OCI-LY1 (cell line): ENCODE data around the gene MXD1.

Experiments used
- H2AFZ ChIP-seq: fragments of 200-600 bp; sonication (generic), shearing (Covaris generic); 2 replicates; pipeline ENCODE4 v1.6.0; 2014; ENCODE audit warnings: antibody characterized with exemption, mild to moderate bottlenecking, low read length
- H3F3A ChIP-seq: fragments of 200-600 bp; sonication (generic), shearing (Covaris generic); 2 replicates; pipeline ENCODE4 v1.6.0; 2014; ENCODE audit warnings: mild to moderate bottlenecking, antibody characterized with exemption, low read length, moderate library complexity; ENCODE audit not compliant: insufficient read depth
- H3K27ac ChIP-seq: fragments of 200-600 bp; sonication (generic); 2 replicates; pipeline ENCODE4 v1.5.1; 2014; ENCODE audit warnings: low read length, mixed run types, mild to moderate bottlenecking, low read depth; ENCODE audit not compliant: poor library complexity, severe bottlenecking
- H3K27me3 ChIP-seq: fragments of 200-600 bp; sonication (generic); 2 replicates; pipeline ENCODE4 v1.6.0; 2014; ENCODE audit warnings: antibody characterized with exemption, mild to moderate bottlenecking, low read length, moderate library complexity; ENCODE audit not compliant: insufficient read depth
- H3K36me3 ChIP-seq: fragments of 200-600 bp; sonication (generic); 2 replicates; pipeline ENCODE4 v1.6.1; 2014; ENCODE audit warnings: mild to moderate bottlenecking, antibody characterized with exemption, low read length, moderate library complexity, mixed read lengths; ENCODE audit not compliant: insufficient read depth
- H3K4me1 ChIP-seq: fragments of 200-600 bp; sonication (generic); 2 replicates; pipeline ENCODE4 v1.5.1; 2014; ENCODE audit warnings: mild to moderate bottlenecking, low read length, moderate library complexity; ENCODE audit not compliant: insufficient read depth, severe bottlenecking
- H3K4me2 ChIP-seq: fragments of 200-600 bp; sonication (generic), shearing (Covaris generic); 2 replicates; pipeline ENCODE4 v1.6.1; 2014; ENCODE audit warnings: low read length
- H3K4me3 ChIP-seq: fragments of 200-600 bp; sonication (generic); 2 replicates; pipeline ENCODE4 v1.5.1; 2014; ENCODE audit warnings: low read length, low read depth, mild to moderate bottlenecking, mixed read lengths; ENCODE audit not compliant: poor library complexity, severe bottlenecking
- H3K79me2 ChIP-seq: fragments of 200-600 bp; shearing (Covaris generic); 2 replicates; pipeline ENCODE4 v1.6.1; 2016; ENCODE audit warnings: mixed run types, low read length, mixed read lengths; ENCODE audit not compliant: insufficient read depth
- H3K9ac ChIP-seq: fragments of 200-600 bp; sonication (generic), shearing (Covaris generic); 2 replicates; pipeline ENCODE4 v1.6.1; 2014; ENCODE audit warnings: mild to moderate bottlenecking, low read length, mixed read lengths
- H3K9me2 ChIP-seq: fragments of 200-600 bp; sonication (generic), shearing (Covaris generic); 2 replicates; pipeline ENCODE4 v1.6.1; 2014; ENCODE audit warnings: low read depth, mild to moderate bottlenecking, low read length, mixed read lengths
- H3K9me3 ChIP-seq: fragments of 200-600 bp; shearing (Covaris generic); 2 replicates; pipeline ENCODE4 v1.6.1; 2014; ENCODE audit warnings: low read length, mixed read lengths
- H4K20me1 ChIP-seq: fragments of 200-600 bp; sonication (generic), shearing (Covaris generic); 2 replicates; pipeline ENCODE4 v1.6.0; 2016; ENCODE audit warnings: mild to moderate bottlenecking, low read length; ENCODE audit not compliant: insufficient read depth
- EZH2 ChIP-seq: fragments of 200-600 bp; sonication (generic), shearing (Covaris generic); IDR thresholded peaks from 2 replicates; pipeline ENCODE4 v1.8.0; 2017; ENCODE audit warnings: borderline replicate concordance, mixed run types, mild to moderate bottlenecking, antibody characterized with exemption, low read length, moderate library complexity, mixed read lengths
- TF ChIP-seq, protein P1 (sequence below): fragments of 200-600 bp; sonication (generic), shearing (Covaris generic); IDR thresholded peaks from 2 replicates; pipeline ENCODE4 v1.5.1; 2017; ENCODE audit warnings: mild to moderate bottlenecking, antibody characterized with exemption, low read length, moderate library complexity, mixed read lengths

MXD1 gene

DNA sequence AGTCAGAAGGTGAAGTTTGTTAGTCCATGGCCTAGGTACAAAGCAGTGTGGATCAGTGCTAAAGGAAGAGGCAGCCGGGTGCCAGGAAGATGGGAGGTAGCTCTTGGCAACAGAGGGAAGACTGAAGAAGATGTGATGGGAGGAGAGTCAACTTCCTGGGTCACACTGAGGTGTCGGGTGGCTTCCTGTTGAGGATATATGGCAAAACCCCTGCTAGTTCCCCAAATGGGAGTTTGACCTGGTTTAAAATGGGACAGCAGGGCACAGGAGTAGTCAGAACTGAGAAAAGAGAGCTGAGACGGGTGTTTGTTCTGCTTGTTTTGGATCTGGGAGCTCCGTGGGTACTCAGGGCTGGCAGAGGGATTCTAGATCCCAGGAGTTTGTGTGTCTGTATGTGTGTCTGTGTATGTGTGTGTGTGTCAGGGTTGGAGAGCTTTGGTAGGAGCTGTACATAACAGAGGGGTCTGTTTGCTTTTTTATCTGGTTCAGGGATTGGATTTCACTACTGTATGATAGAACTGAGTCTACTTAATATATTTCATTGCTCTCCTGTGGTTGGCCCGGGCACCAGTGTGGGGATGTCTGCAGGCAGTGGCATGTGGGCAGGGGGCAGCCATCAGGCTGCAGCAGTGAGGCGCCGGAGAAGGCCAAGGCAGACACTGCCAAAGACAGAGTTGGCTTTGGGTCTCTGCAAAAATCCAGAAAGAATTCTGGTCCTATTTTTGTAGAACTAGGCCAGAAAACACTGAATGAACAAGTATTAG lies 17.1 kb downstream of the MXD1 start:
- no peak overlapping the region for H3K9ac ChIP-seq
- no peak overlapping the region for H3K4me3 ChIP-seq
- H3F3A ChIP-seq: no peaks in the 10 kb centered on the region
- H3K4me1 ChIP-seq: no peaks in the 10 kb centered on the region
- H3K4me2 ChIP-seq: no peak overlapping the region
- H3K9me2 ChIP-seq: no peaks in the 10 kb centered on the region
- H4K20me1 ChIP-seq: no peaks in the 10 kb centered on the region
- no peaks in the 10 kb centered on the region for H3K27me3 ChIP-seq
- no peaks in the 10 kb centered on the region for H3K9me3 ChIP-seq
- H3K36me3 ChIP-seq: peaks cover 55% of the 10 kb centered on the region
- TF ChIP-seq EZH2: no peak
- TF ChIP-seq, protein P1, sequence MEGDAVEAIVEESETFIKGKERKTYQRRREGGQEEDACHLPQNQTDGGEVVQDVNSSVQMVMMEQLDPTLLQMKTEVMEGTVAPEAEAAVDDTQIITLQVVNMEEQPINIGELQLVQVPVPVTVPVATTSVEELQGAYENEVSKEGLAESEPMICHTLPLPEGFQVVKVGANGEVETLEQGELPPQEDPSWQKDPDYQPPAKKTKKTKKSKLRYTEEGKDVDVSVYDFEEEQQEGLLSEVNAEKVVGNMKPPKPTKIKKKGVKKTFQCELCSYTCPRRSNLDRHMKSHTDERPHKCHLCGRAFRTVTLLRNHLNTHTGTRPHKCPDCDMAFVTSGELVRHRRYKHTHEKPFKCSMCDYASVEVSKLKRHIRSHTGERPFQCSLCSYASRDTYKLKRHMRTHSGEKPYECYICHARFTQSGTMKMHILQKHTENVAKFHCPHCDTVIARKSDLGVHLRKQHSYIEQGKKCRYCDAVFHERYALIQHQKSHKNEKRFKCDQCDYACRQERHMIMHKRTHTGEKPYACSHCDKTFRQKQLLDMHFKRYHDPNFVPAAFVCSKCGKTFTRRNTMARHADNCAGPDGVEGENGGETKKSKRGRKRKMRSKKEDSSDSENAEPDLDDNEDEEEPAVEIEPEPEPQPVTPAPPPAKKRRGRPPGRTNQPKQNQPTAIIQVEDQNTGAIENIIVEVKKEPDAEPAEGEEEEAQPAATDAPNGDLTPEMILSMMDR: no peak
- no peak overlapping the region for H3K27ac ChIP-seq
- H2AFZ ChIP-seq: no peak overlapping the region
- H3K79me2 ChIP-seq: no peaks in the 10 kb centered on the region

DNA sequence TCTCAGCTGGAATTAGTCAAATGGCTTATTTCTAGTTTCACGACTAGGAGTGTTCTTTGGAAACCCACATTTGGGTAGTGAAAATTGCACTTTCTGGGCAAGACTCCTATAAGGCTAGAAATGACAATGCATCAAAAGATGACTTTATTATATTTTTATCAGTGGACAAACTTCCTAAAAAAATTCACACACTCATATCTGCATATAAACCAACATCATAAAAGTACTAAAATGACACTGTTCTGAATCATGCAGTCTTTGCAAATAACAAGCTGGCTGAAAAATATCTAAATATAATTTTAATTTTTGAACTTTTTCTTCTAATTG lies 17.6 kb downstream of the MXD1 start:
- no peaks in the 10 kb centered on the region for H3K79me2 ChIP-seq
- H3K9me3 ChIP-seq: no peaks in the 10 kb centered on the region
- H3K4me1 ChIP-seq: no peaks in the 10 kb centered on the region
- no peak overlapping the region for H3K4me3 ChIP-seq
- no peak overlapping the region for H3K27ac ChIP-seq
- H3K9me2 ChIP-seq: no peaks in the 10 kb centered on the region
- no peak overlapping the region for H2AFZ ChIP-seq
- H3K4me2 ChIP-seq: no peak overlapping the region
- H3K9ac ChIP-seq: no peak overlapping the region
- H3F3A ChIP-seq: no peaks in the 10 kb centered on the region
- peaks cover 55% of the 10 kb centered on the region; the same call in 1 of the 2 replicates for H3K36me3 ChIP-seq
- no peak for TF ChIP-seq EZH2
- TF ChIP-seq, protein P1: no peak
- H3K27me3 ChIP-seq: no peaks in the 10 kb centered on the region
- H4K20me1 ChIP-seq: no peaks in the 10 kb centered on the region

DNA sequence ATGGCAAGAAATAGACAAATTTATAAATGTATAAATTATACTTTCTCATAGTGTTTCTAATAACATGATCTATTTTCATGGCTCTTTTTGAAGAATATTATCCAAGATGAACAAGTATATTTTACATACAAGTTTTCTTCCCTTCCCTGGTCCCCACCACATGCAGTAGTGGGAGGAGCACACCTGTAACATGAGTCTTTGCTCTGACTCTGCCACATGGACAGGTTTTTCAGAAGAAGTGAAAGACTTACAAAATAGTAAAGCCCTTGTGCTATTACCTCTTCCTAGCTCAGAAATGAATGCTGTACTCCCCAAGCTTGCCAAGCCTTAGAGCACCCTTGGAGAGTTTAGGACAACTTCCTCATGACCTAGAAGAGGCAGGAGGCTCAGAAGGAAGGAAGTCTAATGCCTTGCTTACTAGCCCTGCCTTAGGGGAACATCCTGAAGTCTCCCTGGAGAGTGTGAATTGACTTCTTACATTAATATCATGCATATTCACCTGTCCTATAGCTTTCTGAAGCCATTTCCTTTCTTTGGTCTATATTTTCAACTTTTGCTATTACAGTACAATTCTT lies 18.4 kb downstream of the MXD1 start:
- H3F3A ChIP-seq: no peaks in the 10 kb centered on the region
- peaks cover 55% of the 10 kb centered on the region; the same call in 1 of the 2 replicates for H3K36me3 ChIP-seq
- H2AFZ ChIP-seq: no peak overlapping the region
- no peaks in the 10 kb centered on the region for H3K9me3 ChIP-seq
- no peak overlapping the region for H3K9ac ChIP-seq
- no peak overlapping the region for H3K27ac ChIP-seq
- H3K4me3 ChIP-seq: no peak overlapping the region
- H3K79me2 ChIP-seq: no peaks in the 10 kb centered on the region
- H3K4me2 ChIP-seq: no peak overlapping the region
- H4K20me1 ChIP-seq: no peaks in the 10 kb centered on the region
- TF ChIP-seq, protein P1: no peak
- TF ChIP-seq EZH2: no peak
- no peaks in the 10 kb centered on the region for H3K27me3 ChIP-seq
- H3K4me1 ChIP-seq: no peaks in the 10 kb centered on the region
- no peaks in the 10 kb centered on the region for H3K9me2 ChIP-seq
